CD4-positive, alpha-beta T cell (primary cell): ENCODE results near the gene YWHAG. TPM values are rescaled to one million over a fixed set of nuclear protein-coding genes. Genes with fewer than 3 reads are reported as not detected.
A peak's percentile ranks its signal among the peaks of the same experiment; 100 is the strongest.

Experiments used
- ATAC-seq: fragments of 200-7000 bp; cut with Tn5 transposase; one replicate; pipeline ENCODE4 v1.10.0; 2022; ENCODE audit warnings: mild to moderate bottlenecking; ENCODE audit not compliant: poor library complexity
- CTCF ChIA-PET: fragments of 350-600 bp; sonication (Branson Sonifier 250); formaldehyde crosslinking; loops from one replicate; lab custom pipeline; 2021; ENCODE audit warnings: antibody characterized with exemption, inconsistent platforms; lab: Charles Lee
- POLR2A ChIA-PET: fragments of 350-600 bp; sonication (Branson Sonifier 250); formaldehyde crosslinking; loops from one replicate; lab custom pipeline; 2021; ENCODE audit warnings: antibody characterized with exemption, inconsistent platforms; lab: Charles Lee
- DNase-seq, 14 experiments: peaks; one replicate each; pipeline ENCODE4 v3.0.0-alpha.2; 2013 to 2020; ENCODE audit warnings: mixed read lengths in 2 of 14
- H3K27ac ChIP-seq, 2 donors: one replicate each; pipeline versions ENCODE4 v1.5.1 to v1.7.0; 2013; ENCODE audit warnings: low read length in 2 of 2, low read depth in 1 of 2, mild to moderate bottlenecking in 1 of 2
- H3K27me3 ChIP-seq, 2 experiments: 1 replicate in 1 of 2; 2 replicates in 1 of 2; pipeline versions ENCODE4 v1.6.1 to v1.7.0; 2013; ENCODE audit warnings: low read length in 2 of 2, control low read depth in 1 of 2, mild to moderate bottlenecking in 1 of 2, moderate library complexity in 1 of 2; ENCODE audit not compliant: insufficient read depth in 2 of 2, control insufficient read depth in 1 of 2
- H3K36me3 ChIP-seq: one replicate; pipeline ENCODE4 v1.6.1; 2013; ENCODE audit warnings: low read length, control low read depth; ENCODE audit not compliant: insufficient read depth
- H3K4me1 ChIP-seq: one replicate; pipeline ENCODE4 v1.6.1; 2013; ENCODE audit warnings: low read length, control low read depth; ENCODE audit not compliant: insufficient read depth
- H3K4me3 ChIP-seq: one replicate; pipeline ENCODE4 v1.5.1; 2013; ENCODE audit warnings: mild to moderate bottlenecking, low read length, moderate library complexity
- H3K9me3 ChIP-seq, 2 experiments: 1 replicate in 1 of 2; 2 replicates in 1 of 2; pipeline versions ENCODE4 v1.6.1 to v1.7.0; 2013; ENCODE audit warnings: low read length in 2 of 2, mild to moderate bottlenecking in 2 of 2, control low read depth in 1 of 2, moderate library complexity in 1 of 2; ENCODE audit not compliant: control insufficient read depth in 1 of 2, insufficient read depth in 1 of 2
- H3K27ac Mint-ChIP-seq: one replicate; pipeline ENCODE4 v1.8.0; 2020; ENCODE audit warnings: mixed read lengths
- H3K27me3 Mint-ChIP-seq: one replicate; pipeline ENCODE4 v1.8.0; 2021; ENCODE audit warnings: mixed read lengths
- H3K36me3 Mint-ChIP-seq: one replicate; pipeline ENCODE4 v1.8.0; 2021; ENCODE audit warnings: low read depth, mixed read lengths
- H3K4me1 Mint-ChIP-seq: one replicate; pipeline ENCODE4 v1.8.0; 2021; ENCODE audit warnings: low read depth, mixed read lengths
- H3K4me3 Mint-ChIP-seq: one replicate; pipeline ENCODE4 v1.8.0; 2020; ENCODE audit warnings: mild to moderate bottlenecking, mixed read lengths
- H3K9me3 Mint-ChIP-seq: one replicate; pipeline ENCODE4 v1.8.0; 2020; ENCODE audit warnings: mixed read lengths
- CTCF ChIP-seq: fragments of 200-600 bp; IDR thresholded peaks from one replicate; pipeline ENCODE4 v1.8.0; 2022; ENCODE audit warnings: antibody characterized with exemption, mild to moderate bottlenecking
- intact Hi-C, 2 experiments: fragments of 100-400 bp; cut with DNase I in 1 of 2; cut with micrococcal nuclease in 1 of 2; formaldehyde crosslinking; loops; one replicate each; pipeline versions ENCODE4 v1.15.1 to v1.9.0; 2023 to 2025; cut with DNase I, micrococcal nuclease
- total RNA-seq, 174 experiments: library from RNA in 2 of 174; stranded (reverse) in 2 of 174; gene quantifications; one replicate each; pipeline ENCODE4 v1.2.3 and lab custom pipeline; 2021 to 2026

YWHAG gene
- total RNA-seq, 2 experiments from 2014 or later: 23.4 to 24.3 TPM

GRCh38 chr7:76328389-76328788 lies 30.4 kb downstream of the YWHAG start:
- no peak overlapping the region for H3K4me3 ChIP-seq
- no peaks in the 10 kb centered on the region for H3K27me3 Mint-ChIP-seq
- peaks cover 49% of the 10 kb centered on the region for H3K4me1 Mint-ChIP-seq
- H3K9me3 ChIP-seq: no peaks in the 10 kb centered on the region
- DNase-seq: no peak
- ChIA-PET POLR2A (interaction anchor here (1.4 to 2.8 kb wide), 2 partner anchors 10 to 30 kb away, joined by 5 to 15 read pairs; partner anchors contain the start of gene YWHAG), CTCF (no interaction called here)
- ATAC-seq: no peak
- H3K36me3 ChIP-seq: peaks cover 52% of the 10 kb centered on the region
- H3K27ac Mint-ChIP-seq: peak overlapping the region; percentile 30
- peaks cover 3% of the 10 kb centered on the region for H3K4me1 ChIP-seq
- intact Hi-C loops: no loop called here
- H3K27ac ChIP-seq: no peak overlapping the region
- H3K27me3 ChIP-seq: no peaks in the 10 kb centered on the region
- TF ChIP-seq CTCF: no peak
- H3K4me3 Mint-ChIP-seq: no peak overlapping the region
- H3K9me3 Mint-ChIP-seq: no peaks in the 10 kb centered on the region
- H3K36me3 Mint-ChIP-seq: peaks cover 61% of the 10 kb centered on the region

GRCh38 chr7:76327610-76328009 lies 31.2 kb downstream of the YWHAG start:
- POLR2A ChIA-PET: interaction anchor here (1.1 to 2.8 kb wide), 3 partner anchors 9 to 31 kb away, joined by 3 to 15 read pairs (median 5); partner anchors contain the start of gene YWHAG
- H3K27ac Mint-ChIP-seq: peak overlapping the region; percentile 30
- H3K9me3 Mint-ChIP-seq: no peaks in the 10 kb centered on the region
- DNase-seq: peak in 1 of 14 experiments; percentile 25
- TF ChIP-seq CTCF: no peak
- Histone ChIP-seq H3K27ac (no peak overlapping the region), H3K4me1 (peaks cover 3% of the 10 kb centered on the region), H3K27me3 (no peaks in the 10 kb centered on the region), H3K36me3 (peaks cover 49% of the 10 kb centered on the region), H3K9me3 (no peaks in the 10 kb centered on the region), H3K4me3 (no peak overlapping the region)
- no peak overlapping the region for H3K4me3 Mint-ChIP-seq
- intact Hi-C loops: no loop called here
- no peak for ATAC-seq
- no peaks in the 10 kb centered on the region for H3K27me3 Mint-ChIP-seq
- H3K36me3 Mint-ChIP-seq: peaks cover 55% of the 10 kb centered on the region
- CTCF ChIA-PET: interaction anchor here (0.9 kb wide), 1 partner anchor 36 kb away, joined by 3 read pairs; no protein-coding TSS in a partner anchor
- peaks cover 46% of the 10 kb centered on the region for H3K4me1 Mint-ChIP-seq

GRCh38 chr7:76326646-76327233 lies 32.1 kb downstream of the YWHAG start:
- ChIA-PET POLR2A (interaction anchor here (1.1 to 2.8 kb wide), 3 partner anchors 8 to 32 kb away, joined by 3 to 15 read pairs (median 5); partner anchors contain the start of gene YWHAG), CTCF (interaction anchor here (0.9 kb wide), 1 partner anchor 35 kb away, joined by 3 read pairs; no protein-coding TSS in a partner anchor)
- DNase-seq (no peak), ATAC-seq (no peak)
- Mint-ChIP-seq H3K27me3 (no peaks in the 10 kb centered on the region), H3K36me3 (peaks cover 46% of the 10 kb centered on the region), H3K4me1 (peaks cover 39% of the 10 kb centered on the region), H3K4me3 (no peak overlapping the region), H3K9me3 (no peaks in the 10 kb centered on the region), H3K27ac (no peak overlapping the region)
- no peak overlapping the region for H3K4me3 ChIP-seq
- no peaks in the 10 kb centered on the region for H3K27me3 ChIP-seq
- intact Hi-C loops: no loop called here
- H3K27ac ChIP-seq: no peak overlapping the region
- H3K4me1 ChIP-seq: peaks cover 3% of the 10 kb centered on the region
- TF ChIP-seq CTCF: no peak
- H3K36me3 ChIP-seq: peaks cover 43% of the 10 kb centered on the region
- H3K9me3 ChIP-seq: no peaks in the 10 kb centered on the region
